Panc1 (cell line): ENCODE results near the gene TMEM244. TPM values are rescaled to one million over a fixed set of nuclear protein-coding genes. Genes with fewer than 3 reads are reported as not detected.

ENCODE experiments used
- total RNA-seq: library from RNA; stranded (reverse); gene quantifications from one replicate; pipeline ENCODE4 v1.2.1, GENCODE V29; 2021; ENCODE audit not compliant: unreplicated experiment

Gene TMEM244
- total RNA-seq, 1 experiment from 2014 or later: not detected

Other genes starting within 250 kb of the TMEM244 start
- gene ARHGAP18, start 151.1 kb downstream of the TMEM244 start, total RNA-seq: 11.6 TPM
- gene L3MBTL3, start 157.3 kb upstream of the TMEM244 start, total RNA-seq: 4.2 TPM